Nucleus accumbens (tissue), 56 donors: ENCODE results near the gene GRB10.
A peak's percentile ranks its signal among the peaks of the same experiment; 100 is the strongest.
"Not testable (repeated sequence)": the region's sequence is repeated elsewhere in the genome, so short reads cannot be mapped to it uniquely, and the experiment has no call there.

Experiments
- DNase-seq, 56 donors: peaks; one replicate each; lab custom pipeline; 2025; lab: John Stamatoyannopoulos, UW

Gene GRB10

GRCh38 chr7:50781381-50782293 is 1.1 kb downstream of the GRB10 start:
- peak in 32 of 56 donors; percentile 9 to 59 (median 27) for DNase-seq

- DNase-seq: no peak
These were observed 2.3 kb downstream of the GRB10 start for GRCh38 chr7:50780436-50780835.

GRCh38 chr7:50779427-50779826 is 3.3 kb downstream of the GRB10 start:
- DNase-seq: no peak

- DNase-seq: no peak
These were observed 4.5 kb downstream of the GRB10 start for GRCh38 chr7:50778189-50778588.

- no peak for DNase-seq
These were observed 6.9 kb downstream of the GRB10 start for GRCh38 chr7:50775836-50776235.

- no peak for DNase-seq
These were observed 7.5 kb downstream of the GRB10 start for GRCh38 chr7:50775231-50775630.

- no peak for DNase-seq
These were observed 8.4 kb downstream of the GRB10 start for GRCh38 chr7:50774319-50774718.

GRCh38 chr7:50773071-50773470 is 9.6 kb downstream of the GRB10 start:
- not testable (repeated sequence) for DNase-seq

- no peak for DNase-seq
These were observed 11.3 kb downstream of the GRB10 start for GRCh38 chr7:50771120-50772002.

- DNase-seq: no peak
These were observed 13.9 kb downstream of the GRB10 start for GRCh38 chr7:50768485-50769474.

GRCh38 chr7:50766849-50767207 is 15.9 kb downstream of the GRB10 start:
- no peak for DNase-seq

GRCh38 chr7:50766106-50766848 is 16.4 kb downstream of the GRB10 start:
- no peak for DNase-seq

- DNase-seq: no peak
These were observed 20.4 kb downstream of the GRB10 start for GRCh38 chr7:50762337-50762736.

- no peak for DNase-seq
These were observed 21.0 kb downstream of the GRB10 start for GRCh38 chr7:50761713-50762112.

GRCh38 chr7:50757703-50758390 is 24.8 kb downstream of the GRB10 start:
- no peak for DNase-seq

- DNase-seq: no peak
These were observed 26.5 kb downstream of the GRB10 start for GRCh38 chr7:50756180-50756579.

GRCh38 chr7:50754684-50755083 is 28.0 kb downstream of the GRB10 start:
- DNase-seq: no peak

- no peak for DNase-seq
These were observed 28.5 kb downstream of the GRB10 start for GRCh38 chr7:50754241-50754640.

- DNase-seq: no peak
These were observed 30.3 kb downstream of the GRB10 start for GRCh38 chr7:50752422-50752821.
